GF-D8 (cell line): Measurements from ENCODE around the gene LARGE1.

ENCODE experiments used
- DNase-seq: peaks from one replicate; lab custom pipeline; 2025; lab: John Stamatoyannopoulos, UW

Gene LARGE1

GRCh38 chr22:33819743-33820142 lies 100.5 kb downstream of the LARGE1 start:
- DNase-seq = no peak

GRCh38 chr22:33817512-33818127 lies 102.7 kb downstream of the LARGE1 start:
- DNase-seq = no peak

- DNase-seq = no peak
Measured at GRCh38 chr22:33812360-33812977, 107.8 kb downstream of the LARGE1 start.

GRCh38 chr22:33811686-33812085 lies 108.6 kb downstream of the LARGE1 start:
- no peak for DNase-seq

- DNase-seq = no peak
Measured at GRCh38 chr22:33811208-33811607, 109.1 kb downstream of the LARGE1 start.

GRCh38 chr22:33807470-33807869 lies 112.8 kb downstream of the LARGE1 start:
- no peak for DNase-seq

GRCh38 chr22:33806191-33806590 lies 114.1 kb downstream of the LARGE1 start:
- DNase-seq = no peak

GRCh38 chr22:33803371-33804282 lies 116.6 kb downstream of the LARGE1 start:
- no peak for DNase-seq

- DNase-seq = no peak
Measured at GRCh38 chr22:33798401-33798800, 121.9 kb downstream of the LARGE1 start.

- no peak for DNase-seq
Measured at GRCh38 chr22:33796494-33796893, 123.8 kb downstream of the LARGE1 start.

GRCh38 chr22:33793475-33793874 lies 126.8 kb downstream of the LARGE1 start:
- DNase-seq = no peak

- DNase-seq = no peak
Measured at GRCh38 chr22:33792832-33793231, 127.4 kb downstream of the LARGE1 start.

- no peak for DNase-seq
Measured at GRCh38 chr22:33789690-33790253, 130.5 kb downstream of the LARGE1 start.

- no peak for DNase-seq
Measured at GRCh38 chr22:33788927-33789326, 131.3 kb downstream of the LARGE1 start.

GRCh38 chr22:33787645-33788456 lies 132.4 kb downstream of the LARGE1 start:
- no peak for DNase-seq

- DNase-seq = no peak
Measured at GRCh38 chr22:33786149-33786548, 134.1 kb downstream of the LARGE1 start.

- DNase-seq = no peak
Measured at GRCh38 chr22:33785283-33785968, 134.8 kb downstream of the LARGE1 start.

GRCh38 chr22:33781411-33781810 lies 138.9 kb downstream of the LARGE1 start:
- no peak for DNase-seq

- no peak for DNase-seq
Measured at GRCh38 chr22:33780531-33781136, 139.6 kb downstream of the LARGE1 start.

GRCh38 chr22:33779243-33779642 lies 141.0 kb downstream of the LARGE1 start:
- DNase-seq = no peak

GRCh38 chr22:33776491-33776890 lies 143.8 kb downstream of the LARGE1 start:
- DNase-seq = no peak
